SK-N-DZ (cell line): ENCODE measurements around the gene NIPAL3. TPM values are rescaled to one million over a fixed set of nuclear protein-coding genes. Genes with fewer than 3 reads are reported as not detected.
A peak's percentile ranks its signal among the peaks of the same experiment; 100 is the strongest.

Experiments used
- DNase-seq: peaks from one replicate; pipeline ENCODE4 v3.0.0-alpha.2; 2015; ENCODE audit warnings: low spot score
- polyA plus RNA-seq, 2 experiments: library from polyadenylated mRNA; depleted of rRNA; stranded (reverse); fragments of >200 nt; gene quantifications; 2 replicates each; pipeline ENCODE4 v1.2.3, GENCODE V29; 2014

The NIPAL3 gene
- polyA plus RNA-seq (2014; cell fraction: cytosol; rRNA removed), result 11.7 and 12.2 TPM in 2 replicates
- 4.4 and 5.4 TPM in 2 replicates for polyA plus RNA-seq (2014; cell fraction: nucleus; rRNA removed)

DNA sequence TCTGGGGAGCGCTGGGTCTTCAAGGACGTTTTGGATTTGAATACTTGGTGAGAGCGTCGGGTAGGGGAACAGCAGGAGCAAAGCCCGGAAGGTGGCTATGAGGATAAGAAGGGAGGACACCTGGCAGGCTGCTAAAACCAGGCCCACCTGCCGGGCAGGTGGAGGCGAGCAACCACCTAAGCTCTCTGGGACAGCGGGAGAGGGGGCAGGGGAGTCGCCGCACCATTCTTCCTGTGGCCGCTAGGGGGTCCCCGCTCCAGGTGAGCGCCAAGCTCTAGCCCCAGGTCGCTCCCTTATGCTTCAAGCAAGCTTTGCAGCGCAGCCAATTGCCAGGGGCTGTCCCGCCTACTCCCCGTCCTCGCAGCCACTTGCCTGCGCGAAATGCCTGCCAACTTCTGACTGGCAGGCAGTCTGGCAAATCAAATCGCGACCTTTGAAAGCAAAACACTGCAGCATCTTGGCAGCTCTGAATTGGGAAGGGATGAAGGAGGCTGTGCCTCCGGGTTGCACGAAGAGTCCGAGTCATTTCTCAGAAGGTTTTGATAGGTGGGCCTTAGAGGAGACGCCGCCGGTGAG lies at the start of gene NIPAL3:
TSS of gene NIPAL3 (plus strand) at position 469 of the 576 bp plus-strand sequence. CDS start 3,746 bp downstream, outside the sequence.
- DNase-seq, result peak; percentile 98

DNA sequence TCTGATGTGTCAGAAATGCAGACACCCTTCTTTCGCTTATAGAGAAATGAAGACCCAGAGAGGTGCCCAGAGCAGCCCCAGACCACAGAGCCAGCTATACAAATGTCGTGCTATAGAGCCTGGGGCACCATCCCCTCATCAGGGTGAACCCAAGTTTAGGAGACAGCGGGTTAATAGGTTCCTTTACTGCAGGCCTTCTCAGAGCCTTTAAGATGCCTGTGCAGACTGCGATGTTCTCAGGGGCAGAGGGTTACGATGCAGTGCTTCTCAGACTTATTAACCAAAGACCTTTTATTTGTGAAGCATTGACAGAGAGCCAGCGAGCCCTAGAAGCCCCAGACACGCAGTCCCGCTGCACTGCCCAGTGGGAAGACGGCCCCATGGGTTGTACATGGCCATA lies 48.9 kb upstream of the NIPAL3 start:
- DNase-seq, result no peak

DNA sequence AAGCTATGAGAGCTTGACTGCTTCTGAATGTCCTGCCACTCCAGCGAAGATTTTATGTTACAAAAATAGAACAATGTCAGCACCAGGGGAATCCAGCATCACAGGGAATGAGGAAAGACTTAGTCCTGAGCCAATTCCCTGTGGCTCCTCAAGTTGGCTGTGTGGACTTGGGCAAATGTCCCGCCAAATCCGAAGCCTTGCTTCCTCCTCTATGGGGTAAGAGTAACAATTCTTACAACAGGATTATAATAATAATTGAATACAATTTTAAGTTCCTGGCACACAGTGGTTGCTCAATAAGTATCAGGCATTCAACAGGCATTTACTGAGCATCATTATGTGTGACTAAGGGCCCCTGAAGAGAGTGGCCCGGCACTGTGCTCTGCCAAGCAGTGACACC lies 46.4 kb upstream of the NIPAL3 start:
- DNase-seq, result no peak

DNA sequence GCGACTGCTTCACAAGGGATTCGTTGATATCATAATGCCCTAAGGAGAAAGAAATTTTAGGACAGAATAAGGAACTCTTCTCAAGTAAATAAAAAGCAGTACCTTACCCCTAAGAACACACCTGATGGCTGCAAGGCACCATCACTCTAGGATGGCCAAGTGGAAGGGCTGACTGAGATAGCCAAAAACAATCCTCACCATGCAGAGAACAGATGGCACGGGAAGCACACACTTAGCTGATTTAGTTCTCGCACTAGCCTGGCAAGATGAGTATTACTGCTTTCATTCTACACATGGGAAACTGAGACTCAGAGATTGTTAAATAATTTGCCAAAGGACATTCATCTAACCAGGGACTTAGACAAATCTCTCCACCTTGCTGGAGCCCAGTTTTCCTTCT lies 45.8 kb upstream of the NIPAL3 start:
- no peak for DNase-seq

DNA sequence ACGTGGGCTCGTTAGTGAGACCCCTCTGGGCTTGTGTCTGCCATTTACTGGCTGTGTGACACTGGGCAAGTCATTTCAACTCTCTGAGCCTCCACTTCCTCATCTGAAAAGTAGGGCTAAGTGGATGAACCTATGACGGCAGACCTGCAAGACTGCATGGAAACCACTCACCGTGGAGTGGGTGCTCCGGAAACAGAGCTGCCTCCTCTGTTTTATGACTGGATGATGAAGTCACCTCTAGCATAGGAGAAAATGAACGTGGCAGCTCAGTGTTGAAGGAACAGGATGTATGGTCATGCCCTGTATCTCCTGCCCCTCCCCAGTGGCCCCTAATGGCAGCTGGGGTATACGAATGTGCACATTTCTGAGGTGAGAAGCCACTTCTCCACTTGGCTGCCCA lies 42.6 kb upstream of the NIPAL3 start:
- DNase-seq, result no peak

DNA sequence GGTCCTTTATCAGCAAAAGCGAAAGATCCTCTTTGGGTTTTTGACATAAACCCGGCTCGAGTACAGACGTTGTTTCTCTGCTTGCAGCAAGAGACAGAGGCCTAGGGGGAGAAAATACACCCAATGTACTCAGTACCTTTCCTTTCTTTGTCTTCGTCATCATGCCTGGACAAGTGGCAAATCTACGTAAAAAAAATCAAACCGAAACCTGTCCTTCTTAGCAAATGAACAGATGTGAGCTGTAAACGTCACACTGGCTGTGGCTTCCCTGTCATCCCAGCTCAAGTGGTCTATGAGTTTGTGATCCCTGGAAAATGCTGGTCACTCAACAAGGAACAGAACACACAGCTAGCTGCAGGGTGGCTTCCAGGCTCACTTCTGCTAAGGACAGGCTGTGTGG lies 41.9 kb upstream of the NIPAL3 start:
- no peak for DNase-seq

DNA sequence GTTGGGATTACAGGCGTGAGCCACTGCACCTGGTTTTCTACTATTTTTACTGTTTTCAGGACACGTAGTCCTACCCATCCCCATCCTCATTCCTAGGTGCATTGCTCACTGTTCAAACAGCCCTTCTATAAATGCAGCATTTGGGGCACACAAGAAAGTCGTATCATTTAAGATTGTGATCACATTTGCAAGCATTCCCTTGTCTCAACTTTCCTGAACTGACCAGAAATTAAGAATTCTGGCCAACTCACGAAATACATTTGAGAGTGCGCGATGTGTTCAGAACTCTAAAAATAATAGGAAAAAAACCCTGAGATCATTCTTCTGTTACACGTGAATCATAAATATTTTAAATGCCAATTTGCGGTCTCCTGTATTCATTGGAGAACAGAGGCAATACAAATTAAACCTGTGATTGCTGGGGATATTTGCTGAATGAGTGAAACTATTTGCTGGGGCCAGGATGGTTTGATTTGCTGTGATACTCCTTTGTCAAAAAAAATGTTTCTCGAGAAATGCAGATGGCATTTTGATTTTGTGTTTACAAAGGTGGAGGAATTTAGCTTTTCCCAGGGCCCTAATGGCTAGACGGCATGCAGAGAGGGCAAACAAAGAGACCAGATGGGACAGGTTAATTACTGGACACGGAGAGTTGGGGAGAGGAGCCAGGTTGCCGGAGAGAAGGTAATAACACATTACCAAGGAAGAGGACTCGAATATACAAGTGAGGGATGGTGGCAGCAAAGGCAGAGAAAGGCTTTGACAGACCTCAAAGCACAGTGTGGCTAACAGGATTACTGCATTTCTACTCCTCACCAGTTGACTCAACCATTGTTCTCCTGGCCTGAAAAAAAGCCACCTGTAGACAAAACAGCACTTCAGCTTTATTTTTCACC lies 40.5 kb upstream of the NIPAL3 start:
- DNase-seq, result no peak

DNA sequence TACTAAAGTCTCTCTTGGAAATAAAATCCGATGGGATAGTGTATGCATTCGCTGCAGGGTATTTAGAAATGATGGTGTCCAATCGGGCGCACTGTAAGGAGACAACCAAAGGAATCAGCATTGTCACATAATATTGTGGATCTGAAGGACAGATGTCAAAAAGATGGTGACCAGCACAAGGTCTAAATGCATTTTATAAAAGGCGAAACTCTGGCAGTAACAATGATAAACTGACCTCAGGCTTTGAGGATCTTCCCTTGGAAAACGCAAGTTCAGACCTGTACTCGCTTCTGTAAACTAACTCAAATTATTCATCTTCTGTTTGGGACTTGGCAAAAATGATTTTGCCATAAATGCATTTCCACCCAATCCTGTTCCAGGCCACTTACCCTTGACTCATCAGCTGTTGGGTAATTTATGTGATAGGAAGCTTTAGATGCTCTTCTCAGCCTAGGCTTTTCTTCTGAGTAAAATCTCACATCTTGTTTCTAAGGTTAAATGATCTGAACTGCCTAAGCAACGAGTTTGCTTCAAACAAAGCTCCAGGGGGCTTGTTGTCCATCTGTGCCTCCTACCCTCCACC lies 35.8 kb upstream of the NIPAL3 start:
- DNase-seq, result no peak

DNA sequence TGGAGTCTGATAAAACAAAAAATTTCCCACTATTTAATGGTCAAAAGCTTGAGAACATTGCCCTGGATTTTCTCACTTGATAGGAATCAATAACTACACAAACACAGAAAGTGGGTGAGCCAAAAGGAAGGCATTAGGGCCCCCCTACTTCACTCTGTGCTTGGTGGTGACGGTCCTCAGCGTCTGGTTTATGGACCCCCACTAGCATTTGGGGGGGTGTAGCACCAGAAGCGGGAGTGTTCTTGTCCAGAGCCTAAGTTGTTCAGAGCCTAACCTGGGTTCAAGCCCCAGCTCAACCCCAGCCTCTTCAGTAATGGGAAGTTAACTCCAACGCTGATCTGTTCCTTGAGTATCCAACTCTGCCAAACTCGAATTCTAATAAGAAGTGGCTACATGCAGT lies 35.1 kb upstream of the NIPAL3 start:
- DNase-seq, result no peak

DNA sequence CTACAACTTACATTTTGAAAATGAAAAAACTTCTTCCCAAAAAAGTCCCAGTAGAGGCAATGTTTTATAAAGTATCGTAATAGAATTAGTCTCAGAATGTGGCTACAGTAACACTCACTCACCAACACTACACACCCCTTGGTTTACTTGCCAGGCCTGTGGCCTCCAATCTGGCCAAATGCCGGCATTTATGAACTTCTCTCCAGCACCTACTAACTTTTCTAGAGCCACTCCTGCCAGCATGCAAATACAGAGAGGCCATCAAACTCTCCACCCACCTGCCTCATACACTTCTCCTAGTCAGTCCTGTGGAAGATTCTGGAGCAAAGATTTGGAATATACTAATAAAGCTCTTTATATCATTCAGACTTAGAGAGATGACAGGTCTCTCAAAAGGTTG lies 34.3 kb upstream of the NIPAL3 start:
- DNase-seq, result no peak

DNA sequence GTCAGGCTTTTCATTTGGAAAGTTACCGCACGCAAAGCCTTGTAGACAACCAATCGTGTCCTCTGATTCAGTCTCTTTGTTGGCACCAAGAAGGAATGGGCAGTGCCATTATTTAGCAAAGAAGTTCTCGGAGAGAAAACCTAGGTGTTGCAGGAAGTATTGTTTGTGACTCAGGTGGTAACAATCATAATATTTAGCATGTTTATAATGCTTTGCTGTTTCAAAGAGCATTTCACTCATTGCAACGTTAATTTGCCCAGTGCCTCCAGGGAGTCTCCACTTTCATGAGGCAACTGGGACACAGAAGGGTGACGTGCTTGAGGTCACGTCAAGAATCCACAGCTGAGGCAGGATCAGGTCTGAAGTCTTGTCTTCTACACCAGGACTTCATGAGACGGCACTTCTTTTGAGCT lies 33.4 kb upstream of the NIPAL3 start:
- DNase-seq, result no peak

DNA sequence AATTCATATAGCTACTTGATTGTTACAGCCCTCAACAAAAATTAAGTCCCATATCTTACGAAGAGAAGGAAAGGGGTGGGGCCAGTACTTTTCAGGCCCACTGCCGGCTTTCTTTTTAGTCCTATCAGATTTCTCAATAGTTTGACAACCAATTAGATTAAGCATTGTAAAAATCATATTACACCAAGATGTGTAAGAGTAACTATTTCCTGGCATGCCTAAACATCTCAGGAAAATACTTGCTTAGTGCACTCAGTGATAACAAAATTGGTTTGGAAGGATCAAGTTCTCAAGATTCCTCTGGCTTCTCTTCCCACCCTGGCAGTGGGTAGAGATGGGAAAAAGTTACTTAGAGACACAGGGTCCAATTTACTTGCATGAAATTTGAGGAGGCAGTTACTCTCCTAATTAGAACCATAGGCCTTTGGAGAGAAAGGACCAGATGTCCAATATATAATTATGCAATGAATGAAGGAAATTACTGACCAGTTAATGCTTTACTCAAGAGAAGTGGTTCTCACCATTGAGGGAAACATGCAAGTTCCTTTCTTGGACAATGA lies 32.1 kb upstream of the NIPAL3 start:
- DNase-seq, result no peak

DNA sequence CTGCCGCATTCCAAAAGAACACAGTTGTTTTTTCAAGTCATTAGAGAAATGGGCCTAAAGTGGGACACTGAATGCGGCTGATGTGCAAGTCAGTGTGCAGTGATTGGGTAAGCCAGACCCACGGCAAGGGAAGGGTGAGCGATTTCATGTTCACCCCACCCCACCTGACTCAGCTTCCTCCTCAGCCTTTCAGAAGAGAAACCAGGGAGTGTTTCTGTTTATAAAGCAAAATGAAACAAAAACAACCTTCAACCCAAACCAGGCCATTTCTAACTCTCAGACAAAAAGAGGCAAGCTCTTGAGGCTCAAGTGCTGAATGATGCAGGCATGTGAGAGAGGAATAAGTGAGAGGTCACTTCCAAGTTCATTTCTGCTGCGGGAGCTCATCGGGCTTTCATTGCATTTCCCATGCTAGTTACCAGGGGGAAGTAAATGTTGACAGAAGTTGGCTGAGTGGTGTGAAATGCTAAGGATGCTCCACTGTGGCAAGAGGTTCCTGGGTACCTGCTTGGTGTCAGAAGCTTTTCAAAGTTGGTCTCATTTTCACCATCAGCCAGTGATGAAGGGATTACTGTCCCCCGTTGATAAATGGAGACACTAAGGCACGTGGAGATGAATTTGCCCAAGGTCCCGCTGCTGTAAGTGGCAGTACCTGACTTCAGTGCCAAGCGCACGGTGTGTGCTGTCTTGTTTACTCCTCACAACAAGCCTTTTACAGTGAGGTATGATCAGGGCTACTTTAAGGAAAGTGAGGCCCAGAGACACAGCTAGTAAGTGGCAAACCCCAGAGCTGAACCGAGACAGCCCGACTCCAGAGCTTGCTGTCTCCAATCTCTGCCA lies 31.1 kb upstream of the NIPAL3 start:
- DNase-seq, result no peak

DNA sequence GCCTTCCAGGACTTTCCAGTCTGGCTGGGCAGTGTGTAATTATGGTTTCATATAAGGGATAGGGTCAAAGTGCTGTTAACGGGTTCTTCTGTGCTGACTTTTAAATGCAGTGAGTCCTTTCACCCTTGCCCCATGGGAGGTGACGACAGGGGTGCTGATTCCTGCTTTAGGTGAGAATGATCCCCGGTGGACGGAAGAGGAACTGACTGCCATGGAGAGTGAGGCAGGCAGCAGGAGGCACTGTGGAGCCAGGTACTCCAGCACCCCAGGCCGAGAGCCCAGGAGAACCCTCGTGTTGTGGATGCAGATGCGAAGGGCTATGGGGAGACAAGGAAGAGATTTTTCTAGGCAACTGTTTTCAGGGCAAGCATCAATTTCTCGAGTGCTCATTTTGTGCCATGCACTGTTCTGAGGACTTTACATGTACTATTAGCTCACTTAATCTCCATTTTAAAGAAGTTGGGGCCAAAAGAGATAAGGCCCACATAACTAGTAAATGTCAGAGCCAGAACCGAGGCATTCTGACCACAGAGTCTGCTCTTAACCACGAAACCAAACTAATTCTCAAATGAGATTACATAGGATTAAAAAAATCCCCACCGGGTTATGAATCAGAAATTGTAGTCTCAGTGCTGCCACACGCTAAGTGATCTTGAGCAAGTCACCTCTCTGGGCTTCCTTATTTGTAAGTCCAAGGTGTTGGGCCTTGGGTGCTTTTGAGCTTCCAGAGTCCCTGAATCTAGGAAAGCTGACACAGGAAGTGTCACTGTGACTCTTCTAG lies 30.3 kb upstream of the NIPAL3 start:
- no peak for DNase-seq

DNA sequence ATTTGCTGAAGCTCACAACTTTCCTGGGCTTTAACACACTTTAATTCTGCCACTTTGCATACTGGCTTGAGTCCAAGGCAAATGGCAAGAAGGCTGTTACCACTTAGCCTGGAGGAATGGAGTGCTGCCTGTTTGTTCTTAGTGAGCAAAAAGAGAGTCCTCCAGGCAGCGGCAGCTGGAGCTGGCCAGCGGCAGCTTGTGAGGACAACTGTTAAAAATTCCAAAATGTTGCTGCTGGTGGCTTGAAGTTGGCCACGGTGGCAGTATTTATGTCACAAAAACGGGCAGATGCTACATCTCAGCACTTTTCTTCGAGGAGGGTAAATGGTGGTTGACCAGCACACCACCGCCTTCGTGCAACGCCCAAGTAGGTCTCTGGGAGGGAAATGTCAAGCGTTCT lies 29.4 kb upstream of the NIPAL3 start:
- no peak for DNase-seq

DNA sequence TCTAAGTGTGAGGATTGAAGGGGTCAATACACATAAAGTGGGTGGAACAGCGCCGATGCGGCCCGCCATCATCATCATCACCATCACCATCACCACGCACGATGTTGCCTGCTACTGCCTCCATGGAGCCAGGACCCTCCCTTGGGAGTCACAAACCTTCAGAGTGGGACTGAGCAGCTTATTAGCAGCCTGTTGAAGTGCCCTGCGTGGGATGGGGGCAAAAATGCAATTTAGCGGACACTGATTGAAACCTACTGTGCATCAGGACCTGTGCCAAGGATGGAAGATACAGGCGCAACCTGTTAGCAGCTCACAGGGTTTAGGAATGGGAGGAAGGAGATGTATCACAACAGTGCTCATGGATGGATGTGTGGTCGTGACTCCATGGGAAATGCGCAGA lies 28.7 kb upstream of the NIPAL3 start:
- no peak for DNase-seq

DNA sequence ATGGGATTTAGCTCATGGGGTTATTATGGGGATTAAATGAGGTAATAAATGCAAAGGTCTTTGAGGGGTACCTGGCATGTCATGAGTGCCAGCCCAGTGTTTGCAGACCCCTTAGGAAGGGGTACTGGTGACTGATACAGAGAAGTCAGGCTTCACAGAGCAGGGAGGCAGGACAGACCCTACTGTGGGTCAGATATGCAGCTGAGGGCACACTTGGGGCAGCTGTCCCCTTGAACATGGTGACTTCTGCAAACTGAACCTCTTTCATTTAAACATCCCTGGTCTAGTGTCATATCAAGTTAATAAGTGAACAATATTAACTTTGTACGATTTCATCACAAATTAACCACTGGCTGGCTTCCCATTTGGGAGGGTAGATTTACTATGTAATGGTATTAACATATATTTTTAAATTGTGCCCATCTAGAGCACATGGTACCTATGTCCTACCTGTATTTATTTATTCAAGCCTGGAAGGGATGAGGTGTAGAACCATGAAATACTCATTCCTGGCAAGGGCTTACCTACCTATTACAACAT lies 27.9 kb upstream of the NIPAL3 start:
- DNase-seq, result no peak

DNA sequence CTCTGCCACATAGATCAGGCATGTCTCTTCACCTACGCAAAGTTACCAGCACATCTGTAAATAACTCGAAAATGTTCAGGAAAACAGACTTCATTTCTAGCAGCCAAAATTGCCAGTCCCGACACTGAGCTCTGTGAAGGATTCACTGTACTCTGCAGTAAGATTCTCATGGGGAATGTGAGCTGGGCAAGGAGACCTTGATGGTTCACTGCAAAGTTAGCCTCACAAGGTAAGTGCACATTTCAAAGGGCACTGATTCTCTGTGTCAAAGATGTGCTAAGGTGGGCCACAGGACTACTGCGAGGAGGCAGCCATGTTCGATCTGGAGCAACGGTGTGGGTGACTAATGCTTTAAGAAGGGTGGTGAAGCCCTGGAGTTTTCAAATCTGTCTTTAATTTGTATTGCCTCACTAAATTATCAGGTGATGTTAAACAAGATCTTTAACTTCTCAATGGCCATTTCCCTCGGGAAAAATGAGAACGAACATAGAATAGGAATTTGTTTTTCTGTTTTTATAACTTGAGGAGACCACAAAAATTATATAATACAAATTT lies 27.2 kb upstream of the NIPAL3 start:
- no peak for DNase-seq

DNA sequence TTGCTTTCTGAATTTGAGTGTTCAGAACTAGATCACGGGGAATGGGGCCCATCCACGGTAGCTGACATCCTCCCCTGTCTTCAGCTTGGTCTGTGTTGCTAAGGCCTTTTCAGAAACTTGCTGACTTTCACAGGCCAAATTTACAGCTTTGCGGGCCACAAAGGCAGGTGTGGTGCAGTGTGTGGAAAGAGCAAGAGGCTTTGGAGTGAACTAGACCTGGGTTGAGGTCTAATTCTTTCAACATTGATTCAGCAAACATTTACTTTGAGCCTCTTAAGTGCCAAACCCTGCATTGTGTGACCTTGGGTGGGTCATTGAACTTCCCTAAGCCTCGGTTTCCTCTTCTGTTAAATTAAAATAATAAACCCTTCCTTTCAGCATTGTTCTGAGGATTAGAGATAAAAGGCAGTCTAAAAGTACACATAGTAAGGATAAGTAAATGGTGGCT lies 26.3 kb upstream of the NIPAL3 start:
- DNase-seq, result no peak
